Measurements from ENCODE around the gene RGS3. TPM values are rescaled to one million over a fixed set of nuclear protein-coding genes. Genes with fewer than 3 reads are reported as not detected.
A peak's percentile ranks its signal among the peaks of the same experiment; 100 is the strongest.

RGS3 gene
- total RNA-seq, 1 experiment from 2014 or later, result 39.4 TPM

DNA sequence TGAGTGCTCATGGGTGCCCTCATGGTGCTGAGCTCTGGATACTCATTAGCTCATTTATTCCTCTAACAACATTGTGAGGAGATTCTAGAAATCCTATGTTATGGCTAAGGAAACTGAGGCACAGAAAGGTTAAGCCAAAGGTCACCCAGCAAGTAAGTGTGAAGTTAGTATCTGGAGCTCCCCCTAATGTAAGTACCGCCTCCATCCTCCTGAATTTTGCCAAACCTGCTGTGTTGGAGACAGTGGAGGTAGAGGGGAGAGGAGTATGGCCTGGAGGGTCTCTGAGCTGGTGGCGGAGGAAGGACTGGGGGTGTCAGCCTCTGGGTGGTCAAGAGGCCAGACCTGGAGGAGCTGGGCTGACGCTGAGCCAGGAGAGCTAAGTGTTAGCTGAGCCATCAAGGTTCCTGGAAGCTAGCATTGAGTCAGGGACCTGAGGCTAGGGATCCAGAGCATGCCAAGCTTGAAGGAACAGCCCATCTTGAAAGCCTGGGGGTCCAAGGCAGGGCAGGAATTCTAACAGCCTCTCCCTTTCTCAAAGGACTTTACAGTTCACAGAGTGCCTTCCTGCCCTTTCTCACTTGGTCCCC lies 114.8 kb downstream of the RGS3 start (continued):
- no peak for TF ChIP-seq CTCF (IDR thresholded peaks at IDR 0.05 in 2 of 3, conservative IDR thresholded peaks at IDR 0.05 in 1 of 3; ENCODE audit: borderline replicate concordance in 1 of 3, insufficient read depth in 1 of 3, low read depth in 2 of 3, low read length in 2 of 3)
- TF ChIP-seq CEBPB (IDR thresholded peaks at IDR 0.05; ENCODE audit: low read depth), result no peak
- TF ChIP-seq ZNF274 (IDR thresholded peaks at IDR 0.05; ENCODE audit: low read depth, low read length), result no peak
- TF ChIP-seq SIN3A (IDR thresholded peaks at IDR 0.05; ENCODE audit: low read depth), result no peak
- TF ChIP-seq CBX3 (IDR thresholded peaks at IDR 0.05; ENCODE audit: low read depth), result no peak
- no peak for TF ChIP-seq POLR2AphosphoS5 (IDR thresholded peaks at IDR 0.05; ENCODE audit: low read depth, low read length)

GRCh38 chr9:113578882-113579282 lies 115.4 kb downstream of the RGS3 start:
- Histone ChIP-seq H2AFZ (ENCODE audit: low read depth, low read length, poor library complexity, severe bottlenecking) (no peak overlapping the region), H3K4me3 (replicated peaks in 1 of 2; ENCODE audit: low read depth in 1 of 2, low read length in 2 of 2) (peak overlapping the region in 1 of 2 experiments; percentile 16; a peak in 2 of 4 replicates), H3K4me2 (ENCODE audit: low read length) (peak overlapping the region; percentile 77), H3K4me1 (ENCODE audit: control insufficient read depth in 1 of 2, insufficient read depth in 2 of 2, low read length in 2 of 2) (peaks cover 52 to 70% of the 10 kb centered on the region in 2 experiments), H3K9ac (ENCODE audit: low read length) (peak overlapping the region; percentile 36), H3K79me2 (ENCODE audit: insufficient read depth, low read length) (peaks cover 3% of the 10 kb centered on the region; the same call in 1 of the 2 replicates), H4K20me1 (ENCODE audit: insufficient read depth) (no peaks in the 10 kb centered on the region), H3K36me3 (ENCODE audit: control insufficient read depth in 1 of 2, insufficient read depth in 2 of 2, low read length in 2 of 2) (0 out of 4 replicates have a peak, but pooled peaks cover 2 to 4% of the 10 kb centered on the region in 2 experiments), H3K9me3 (ENCODE audit: control insufficient read depth in 1 of 2, insufficient read depth in 1 of 2, low read depth in 1 of 2, low read length in 2 of 2) (no peaks in the 10 kb centered on the region), H3K9me2 (ENCODE audit: insufficient read depth) (no peaks in the 10 kb centered on the region), H3K27ac (ENCODE audit: low read depth, low read length) (peak overlapping the region; percentile 82), H3K27me3 (ENCODE audit: insufficient read depth, low read length) (no peaks in the 10 kb centered on the region)
- ChIA-PET CTCF (interaction anchor here (0.9 to 3.1 kb wide), 6 partner anchors 11 to 133 kb away, joined by 4 to 35 read pairs (median 10); no protein-coding TSS in a partner anchor), RAD21 (ENCODE audit: low non-redundant PET in 1 of 2, low total read pairs in 2 of 2, uncharacterized antibody in 2 of 2, unreplicated experiment in 2 of 2) (interaction anchor here (1.1 to 1.6 kb wide), 2 partner anchors 79 to 133 kb away, joined by 3 to 6 read pairs; no protein-coding TSS in a partner anchor), POLR2A (interaction anchor here (0.6 to 2.2 kb wide), 9 partner anchors 9 to 304 kb away, joined by 3 to 12 read pairs (median 4); partner anchors contain the start of genes C9orf43, CDC26 and POLE3)
- no TSS peak for BruUV-seq (replicated peaks)
- peak; percentile 86 for ATAC-seq
- TF ChIP-seq EZH2 (IDR thresholded peaks at IDR 0.05) (no peak), POLR2AphosphoS5 (IDR thresholded peaks at IDR 0.05; ENCODE audit: low read depth, low read length) (peak; percentile 48; the same call in 1 of the 2 replicates)
- TF ChIP-seq, protein P1, sequence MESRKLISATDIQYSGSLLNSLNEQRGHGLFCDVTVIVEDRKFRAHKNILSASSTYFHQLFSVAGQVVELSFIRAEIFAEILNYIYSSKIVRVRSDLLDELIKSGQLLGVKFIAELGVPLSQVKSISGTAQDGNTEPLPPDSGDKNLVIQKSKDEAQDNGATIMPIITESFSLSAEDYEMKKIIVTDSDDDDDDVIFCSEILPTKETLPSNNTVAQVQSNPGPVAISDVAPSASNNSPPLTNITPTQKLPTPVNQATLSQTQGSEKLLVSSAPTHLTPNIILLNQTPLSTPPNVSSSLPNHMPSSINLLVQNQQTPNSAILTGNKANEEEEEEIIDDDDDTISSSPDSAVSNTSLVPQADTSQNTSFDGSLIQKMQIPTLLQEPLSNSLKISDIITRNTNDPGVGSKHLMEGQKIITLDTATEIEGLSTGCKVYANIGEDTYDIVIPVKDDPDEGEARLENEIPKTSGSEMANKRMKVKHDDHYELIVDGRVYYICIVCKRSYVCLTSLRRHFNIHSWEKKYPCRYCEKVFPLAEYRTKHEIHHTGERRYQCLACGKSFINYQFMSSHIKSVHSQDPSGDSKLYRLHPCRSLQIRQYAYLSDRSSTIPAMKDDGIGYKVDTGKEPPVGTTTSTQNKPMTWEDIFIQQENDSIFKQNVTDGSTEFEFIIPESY (IDR thresholded peaks at IDR 0.05; ENCODE audit: extremely low read depth, insufficient replicate concordance, low read length), result peak; percentile 16
- intact Hi-C loops (cut with micrococcal nuclease), result no loop called here
- peak; percentile 59 for DNase-seq (ENCODE audit: low read depth, low spot score)
